Transverse colon (tissue), 3 donors: ENCODE measurements around the gene HHIPL1.

Experiments used
- CTCF ChIP-seq, 5 experiments: fragments of 200-600 bp in 3 of 5; fragments of 450-650 bp in 2 of 5; sonication (generic) in 3 of 5; IDR thresholded peaks; 1 replicate in 2 of 5; 2 replicates in 3 of 5; pipeline ENCODE4 v1.5.1; 2016 to 2017; ENCODE audit warnings: antibody characterized with exemption in 5 of 5, inconsistent platforms in 3 of 5, mild to moderate bottlenecking in 2 of 5, moderate library complexity in 1 of 5
- EP300 ChIP-seq: sonication (generic); formaldehyde crosslinking; IDR thresholded peaks from one replicate; pipeline ENCODE4 v1.6.1; 2017; ENCODE audit warnings: antibody characterized with exemption, low read depth

GRCh38 chr14:99621948-99622347 lies 23.0 kb upstream of the HHIPL1 start:
- TF ChIP-seq CTCF (IDR thresholded peaks at IDR 0.05) (no peak), EP300 (no peak)
